BJ (cell line): ENCODE data around the gene GDPD3. TPM values are rescaled to one million over a fixed set of nuclear protein-coding genes. Genes with fewer than 3 reads are reported as not detected.

Experiments
- CTCF ChIA-PET: fragments of 350-600 bp; formaldehyde crosslinking; extraction: SDS; loops from one replicate; lab custom pipeline; 2021; ENCODE audit warnings: antibody characterized with exemption, inconsistent platforms; lab: Yijun Ruan, JAX
- POLR2A ChIA-PET: fragments of 300-600 bp; sonication (Branson Sonifier 250); formaldehyde crosslinking; extraction: SDS; loops from one replicate; lab custom pipeline; 2021; ENCODE audit warnings: antibody characterized with exemption; lab: Charles Lee
- DNase-seq: peaks from one replicate; pipeline ENCODE4 v3.0.0-alpha.2; 2011; ENCODE audit warnings: low read depth
- H3K27me3 ChIP-seq: 2 replicates; pipeline ENCODE4 v1.6.0; 2011; ENCODE audit warnings: low read length; ENCODE audit not compliant: control insufficient read depth, insufficient read depth
- H3K36me3 ChIP-seq: 2 replicates; pipeline ENCODE4 v1.5.1; 2011; ENCODE audit warnings: low read length; ENCODE audit not compliant: control insufficient read depth, insufficient read depth
- H3K4me3 ChIP-seq: 2 replicates; pipeline ENCODE4 v1.5.1; 2011; ENCODE audit warnings: low read depth, mild to moderate bottlenecking, control low read depth, low read length
- CTCF ChIP-seq: IDR thresholded peaks from 2 replicates; pipeline ENCODE4 v1.5.1; 2011; ENCODE audit warnings: low read depth, mild to moderate bottlenecking, control low read depth, inconsistent platforms, low read length, moderate library complexity; ENCODE audit not compliant: insufficient read depth
- polyA plus RNA-seq: library from polyadenylated mRNA; depleted of rRNA; stranded (reverse); fragments of >200 nt; gene quantifications from 2 replicates; pipeline ENCODE4 v1.2.3, GENCODE V29; 2011; rRNA removed

GDPD3 gene
- polyA plus RNA-seq, 1 experiment: 2.0 TPM

GRCh38 chr16:30063278-30063892 is 50.0 kb downstream of the GDPD3 start:
- CTCF ChIA-PET: interaction anchor here (1.3 to 1.7 kb wide), 3 partner anchors 8 to 49 kb away, joined by 4 to 8 read pairs (median 4); partner anchors contain the start of gene TLCD3B
- Histone ChIP-seq H3K4me3 (peak overlapping the region; percentile 62; the same call in 1 of the 2 replicates), H3K36me3 (peaks cover 16% of the 10 kb centered on the region), H3K27me3 (no peaks in the 10 kb centered on the region)
- TF ChIP-seq CTCF: no peak
- POLR2A ChIA-PET: no interaction called here
- no peak for DNase-seq

GRCh38 chr16:30060836-30061554 is 52.3 kb downstream of the GDPD3 start:
- ChIA-PET POLR2A (no interaction called here), CTCF (interaction anchor here (1.8 kb wide), 1 partner anchor 30 kb away, joined by 5 read pairs; the partner anchor contains the start of gene TLCD3B)
- TF ChIP-seq CTCF: no peak
- H3K36me3 ChIP-seq: peaks cover 6% of the 10 kb centered on the region
- no peak for DNase-seq
- no peaks in the 10 kb centered on the region for H3K27me3 ChIP-seq
- no peak overlapping the region for H3K4me3 ChIP-seq

- peaks cover 6% of the 10 kb centered on the region for H3K36me3 ChIP-seq
- TF ChIP-seq CTCF: no peak
- CTCF ChIA-PET: interaction anchor here (1.8 kb wide), 1 partner anchor 29 kb away, joined by 5 read pairs; the partner anchor contains the start of gene TLCD3B
- POLR2A ChIA-PET: no interaction called here
- H3K27me3 ChIP-seq: no peaks in the 10 kb centered on the region
- DNase-seq: no peak
- no peak overlapping the region for H3K4me3 ChIP-seq
These were observed 53.0 kb downstream of the GDPD3 start for GRCh38 chr16:30060346-30060745.

- H3K27me3 ChIP-seq: no peaks in the 10 kb centered on the region
- no peak overlapping the region for H3K4me3 ChIP-seq
- no peak for DNase-seq
- ChIA-PET POLR2A (no interaction called here), CTCF (interaction anchor here (0.7 to 1.7 kb wide), 9 partner anchors 8 to 248 kb away, joined by 3 to 9 read pairs (median 4); partner anchors contain the start of gene TBX6)
- H3K36me3 ChIP-seq: peaks cover 3% of the 10 kb centered on the region
- peak; percentile 70 for TF ChIP-seq CTCF
These were observed 58.3 kb downstream of the GDPD3 start for GRCh38 chr16:30054959-30055553.

Other genes with a start within 250 kb of the GDPD3 start
- 8.1 and 19.3 TPM in 2 replicates for gene SEZ6L2, start 214.0 kb downstream of the GDPD3 start, polyA plus RNA-seq
- 4.4 and 6.9 TPM in 2 replicates for gene ASPHD1, start 213.0 kb downstream of the GDPD3 start, polyA plus RNA-seq
- 8.2 and 12.3 TPM in 2 replicates for gene KCTD13, start 187.3 kb downstream of the GDPD3 start, polyA plus RNA-seq
- 112 and 146 TPM in 2 replicates for gene TMEM219, start 151.5 kb downstream of the GDPD3 start, polyA plus RNA-seq
- 17.4 and 24.3 TPM in 2 replicates for gene TAOK2, start 139.7 kb downstream of the GDPD3 start, polyA plus RNA-seq
- gene HIRIP3, start 117.9 kb downstream of the GDPD3 start, polyA plus RNA-seq: 7.7 and 9.6 TPM in 2 replicates
- gene INO80E, start 117.3 kb downstream of the GDPD3 start, polyA plus RNA-seq: 34.5 and 35.6 TPM in 2 replicates
- 0.26 and 0.64 TPM in 2 replicates for gene DOC2A, start 102.5 kb downstream of the GDPD3 start, polyA plus RNA-seq
- gene C16orf92, start 90.3 kb downstream of the GDPD3 start, polyA plus RNA-seq: not detected in 2 replicates
- 0.06 and 0.13 TPM in 2 replicates for gene TLCD3B, start 82.3 kb downstream of the GDPD3 start, polyA plus RNA-seq
- gene ALDOA, start 47.8 kb downstream of the GDPD3 start, polyA plus RNA-seq: 754 and 1,788 TPM in 2 replicates
- gene PPP4C, start 37.5 kb downstream of the GDPD3 start, polyA plus RNA-seq: 143 and 209 TPM in 2 replicates
- 0.04 TPM in 2 replicates for gene TBX6, start 21.6 kb downstream of the GDPD3 start, polyA plus RNA-seq
- gene YPEL3, start 17.3 kb downstream of the GDPD3 start, polyA plus RNA-seq: 34.6 and 49.1 TPM in 2 replicates
- 94.8 and 168 TPM in 2 replicates for gene MAPK3, start 9.7 kb upstream of the GDPD3 start, polyA plus RNA-seq
- 1.6 and 2.6 TPM in 2 replicates for gene CORO1A, start 70.1 kb upstream of the GDPD3 start, polyA plus RNA-seq
- gene BOLA2B, start 80.1 kb upstream of the GDPD3 start, polyA plus RNA-seq: 32.0 and 50.2 TPM in 2 replicates
- 7.5 and 19.8 TPM in 2 replicates for gene SLX1A, start 80.3 kb upstream of the GDPD3 start, polyA plus RNA-seq
- gene SULT1A3, start 85.7 kb upstream of the GDPD3 start, polyA plus RNA-seq: 6.2 TPM in 2 replicates
- gene NPIPB13, start 134.9 kb upstream of the GDPD3 start, polyA plus RNA-seq: 0.92 and 0.93 TPM in 2 replicates
- 48.2 and 50.3 TPM in 2 replicates for gene CD2BP2, start 241.8 kb upstream of the GDPD3 start, polyA plus RNA-seq